ENCODE data around the gene ANKS1B. TPM values are rescaled to one million over a fixed set of nuclear protein-coding genes. Genes with fewer than 3 reads are reported as not detected.

The ANKS1B gene
- polyA plus RNA-seq, 3 donors: not detected

DNA sequence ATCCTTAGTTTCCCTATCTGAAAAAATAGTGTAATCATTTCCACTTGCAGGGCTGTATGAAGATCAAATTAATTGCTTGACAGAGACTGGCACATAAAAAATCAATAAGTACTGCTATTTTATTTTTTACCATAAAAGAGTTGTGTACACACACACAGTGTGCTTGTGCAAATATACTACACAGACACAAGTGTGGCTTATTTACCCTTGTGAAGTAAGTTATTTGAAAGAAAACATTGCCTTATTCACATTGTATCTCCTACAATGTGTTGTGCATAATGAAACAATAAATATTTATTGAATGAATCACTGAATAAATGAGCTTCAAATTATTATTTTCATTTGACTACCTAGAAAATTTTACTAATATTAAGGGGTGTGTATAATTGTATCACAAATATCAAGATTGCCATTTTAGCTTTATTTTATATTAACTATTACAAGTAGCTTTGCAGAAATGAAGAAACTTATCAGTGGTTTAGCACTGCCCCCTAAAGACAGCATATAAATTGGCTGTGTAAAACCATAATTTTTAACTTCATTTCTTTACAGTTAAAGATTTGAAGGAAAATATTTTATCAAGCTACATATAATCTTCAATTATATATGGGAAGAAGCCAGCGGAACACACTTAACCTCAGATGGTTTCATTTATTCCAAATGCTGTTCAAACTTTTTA is 325.9 kb downstream of the ANKS1B start:
- Histone ChIP-seq H2AFZ (ENCODE audit: insufficient read depth, low read depth, low read length, poor library complexity, severe bottlenecking) (no peak overlapping the region), H3K9me3 (replicated peaks in 1 of 2; ENCODE audit: control insufficient read depth in 1 of 2, insufficient read depth in 1 of 2, low read length in 2 of 2) (no peaks in the 10 kb centered on the region)

DNA sequence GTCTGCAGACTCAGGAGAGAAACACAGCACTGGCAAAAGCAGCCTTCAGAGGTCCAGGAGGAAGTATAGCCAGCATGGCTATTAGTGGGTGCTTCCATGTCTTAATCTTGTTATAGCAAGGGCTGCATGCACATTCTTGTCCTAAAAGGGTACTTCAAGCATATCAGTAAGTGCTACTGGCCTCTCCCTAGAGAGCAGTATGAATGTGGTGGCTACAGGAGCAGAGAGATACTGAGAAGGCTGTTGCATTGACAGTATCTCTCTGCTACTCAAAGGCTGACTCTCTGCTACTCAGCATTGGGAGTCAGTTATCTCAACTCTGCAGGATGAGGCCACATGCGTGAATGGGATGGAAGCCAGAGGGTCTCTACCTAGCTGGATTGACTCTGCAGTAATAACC is 335.2 kb downstream of the ANKS1B start:
- no peak overlapping the region for H3K27ac Mint-ChIP-seq
- H3K36me3 Mint-ChIP-seq: no peaks in the 10 kb centered on the region
- peaks cover 0 to 2% (median 0%) of the 10 kb centered on the region in 3 donors for H3K27me3 Mint-ChIP-seq (ENCODE audit: low read depth in 3 of 3)
- no peaks in the 10 kb centered on the region for H3K36me3 ChIP-seq (replicated peaks in 1 of 2; ENCODE audit: control insufficient read depth in 1 of 2, insufficient read depth in 2 of 2, low read length in 2 of 2)
- no peaks in the 10 kb centered on the region for H3K9me3 Mint-ChIP-seq
- H3K27me3 ChIP-seq (ENCODE audit: control insufficient read depth in 2 of 2, insufficient read depth in 2 of 2, low read length in 2 of 2): no peaks in the 10 kb centered on the region
- no CpG with 5 or more reads among the region's 1 CpG for WGBS (ENCODE audit: insufficient coverage)
- no peak overlapping the region for H3K4me2 ChIP-seq (replicated peaks; ENCODE audit: extremely low read depth, low read length, poor library complexity, severe bottlenecking)
- H3K27ac ChIP-seq (ENCODE audit: low read depth in 1 of 2, low read length in 2 of 2): no peak overlapping the region
- H3K4me3 ChIP-seq (replicated peaks in 1 of 3; ENCODE audit: low read depth in 2 of 3, low read length in 3 of 3): no peak overlapping the region
- H3K79me2 ChIP-seq (ENCODE audit: insufficient read depth, low read length): no peaks in the 10 kb centered on the region
- no peaks in the 10 kb centered on the region for H3K9me3 ChIP-seq (replicated peaks in 1 of 2; ENCODE audit: control insufficient read depth in 1 of 2, insufficient read depth in 1 of 2, low read length in 2 of 2)
- no peak overlapping the region for H2AFZ ChIP-seq (ENCODE audit: insufficient read depth, low read depth, low read length, poor library complexity, severe bottlenecking)
- H3K4me3 Mint-ChIP-seq: no peak overlapping the region
- H3K4me1 Mint-ChIP-seq: no peaks in the 10 kb centered on the region
- H4K20me1 ChIP-seq (ENCODE audit: insufficient read depth, low read length): no peaks in the 10 kb centered on the region
- intact Hi-C loops (cut with micrococcal nuclease): no loop called here
- H3K9ac ChIP-seq (ENCODE audit: insufficient read depth, low read length, poor library complexity, severe bottlenecking): no peak overlapping the region
- TF ChIP-seq, protein P1, sequence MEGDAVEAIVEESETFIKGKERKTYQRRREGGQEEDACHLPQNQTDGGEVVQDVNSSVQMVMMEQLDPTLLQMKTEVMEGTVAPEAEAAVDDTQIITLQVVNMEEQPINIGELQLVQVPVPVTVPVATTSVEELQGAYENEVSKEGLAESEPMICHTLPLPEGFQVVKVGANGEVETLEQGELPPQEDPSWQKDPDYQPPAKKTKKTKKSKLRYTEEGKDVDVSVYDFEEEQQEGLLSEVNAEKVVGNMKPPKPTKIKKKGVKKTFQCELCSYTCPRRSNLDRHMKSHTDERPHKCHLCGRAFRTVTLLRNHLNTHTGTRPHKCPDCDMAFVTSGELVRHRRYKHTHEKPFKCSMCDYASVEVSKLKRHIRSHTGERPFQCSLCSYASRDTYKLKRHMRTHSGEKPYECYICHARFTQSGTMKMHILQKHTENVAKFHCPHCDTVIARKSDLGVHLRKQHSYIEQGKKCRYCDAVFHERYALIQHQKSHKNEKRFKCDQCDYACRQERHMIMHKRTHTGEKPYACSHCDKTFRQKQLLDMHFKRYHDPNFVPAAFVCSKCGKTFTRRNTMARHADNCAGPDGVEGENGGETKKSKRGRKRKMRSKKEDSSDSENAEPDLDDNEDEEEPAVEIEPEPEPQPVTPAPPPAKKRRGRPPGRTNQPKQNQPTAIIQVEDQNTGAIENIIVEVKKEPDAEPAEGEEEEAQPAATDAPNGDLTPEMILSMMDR (IDR thresholded peaks at IDR 0.05): no peak
- no peaks in the 10 kb centered on the region for H3K4me1 ChIP-seq (ENCODE audit: control insufficient read depth in 1 of 2, insufficient read depth in 2 of 2, low read length in 2 of 2)
- DNase-seq: no peak

More for the DNA sequence above, 325.9 kb downstream of the ANKS1B start:
- no peak for DNase-seq
- TF ChIP-seq, protein P1 (IDR thresholded peaks at IDR 0.05): no peak
- no peaks in the 10 kb centered on the region for H3K27me3 ChIP-seq (ENCODE audit: control insufficient read depth in 2 of 2, insufficient read depth in 2 of 2, low read length in 2 of 2)
- Mint-ChIP-seq H3K27ac (no peak overlapping the region), H3K9me3 (no peaks in the 10 kb centered on the region), H3K4me3 (no peak overlapping the region), H3K27me3 (ENCODE audit: low read depth in 3 of 3) (peaks cover 0 to 1% (median 0%) of the 10 kb centered on the region in 3 donors), H3K36me3 (no peaks in the 10 kb centered on the region), H3K4me1 (no peaks in the 10 kb centered on the region)
- no peak overlapping the region for H3K9ac ChIP-seq (ENCODE audit: insufficient read depth, low read length, poor library complexity, severe bottlenecking)
- intact Hi-C loops (cut with micrococcal nuclease): no loop called here
- no peak overlapping the region for H3K4me2 ChIP-seq (replicated peaks; ENCODE audit: extremely low read depth, low read length, poor library complexity, severe bottlenecking)
- H3K36me3 ChIP-seq (replicated peaks in 1 of 2; ENCODE audit: control insufficient read depth in 1 of 2, insufficient read depth in 2 of 2, low read length in 2 of 2): no peaks in the 10 kb centered on the region
- no peaks in the 10 kb centered on the region for H3K79me2 ChIP-seq (ENCODE audit: insufficient read depth, low read length)
- H3K27ac ChIP-seq (ENCODE audit: low read depth in 1 of 2, low read length in 2 of 2): no peak overlapping the region
- no peaks in the 10 kb centered on the region for H4K20me1 ChIP-seq (ENCODE audit: insufficient read depth, low read length)
- H3K4me3 ChIP-seq (replicated peaks in 1 of 3; ENCODE audit: low read depth in 2 of 3, low read length in 3 of 3): no peak overlapping the region
- H3K4me1 ChIP-seq (ENCODE audit: control insufficient read depth in 1 of 2, insufficient read depth in 2 of 2, low read length in 2 of 2): no peaks in the 10 kb centered on the region
- no CpG with 5 or more reads among the region's 1 CpG for WGBS (ENCODE audit: insufficient coverage)

All from CD14-positive monocyte (primary cell).